ENCODE data around the gene CACFD1. TPM values are rescaled to one million over a fixed set of nuclear protein-coding genes. Genes with fewer than 3 reads are reported as not detected.
A peak's percentile ranks its signal among the peaks of the same experiment; 100 is the strongest.

CACFD1 gene
- 8.8 TPM for polyA plus RNA-seq (2013, experiment 1 of 2; ENCODE audit: insufficient read length)
- 12.9 TPM for polyA plus RNA-seq (2013, experiment 2 of 2; ENCODE audit: insufficient read length)

- peak; percentile 89 for DNase-seq
Measured at GRCh38 chr9:133459476-133460404, at the start of gene CACFD1. CACFD1 (plus strand) TSS chr9:133459978; CDS start chr9:133460067, 89 bp downstream.

- DNase-seq = no peak
Measured at GRCh38 chr9:133415170-133415569, 44.6 kb upstream of the CACFD1 start.

- peak; percentile 91 for DNase-seq
Measured at GRCh38 chr9:133417541-133418461, 42.0 kb upstream of the CACFD1 start, which contains the start of gene REXO4. REXO4 (minus strand) TSS chr9:133418010; CDS start chr9:133417844, 166 bp downstream.

- DNase-seq = no peak
Measured at GRCh38 chr9:133419005-133419404, 40.8 kb upstream of the CACFD1 start.

DNA sequence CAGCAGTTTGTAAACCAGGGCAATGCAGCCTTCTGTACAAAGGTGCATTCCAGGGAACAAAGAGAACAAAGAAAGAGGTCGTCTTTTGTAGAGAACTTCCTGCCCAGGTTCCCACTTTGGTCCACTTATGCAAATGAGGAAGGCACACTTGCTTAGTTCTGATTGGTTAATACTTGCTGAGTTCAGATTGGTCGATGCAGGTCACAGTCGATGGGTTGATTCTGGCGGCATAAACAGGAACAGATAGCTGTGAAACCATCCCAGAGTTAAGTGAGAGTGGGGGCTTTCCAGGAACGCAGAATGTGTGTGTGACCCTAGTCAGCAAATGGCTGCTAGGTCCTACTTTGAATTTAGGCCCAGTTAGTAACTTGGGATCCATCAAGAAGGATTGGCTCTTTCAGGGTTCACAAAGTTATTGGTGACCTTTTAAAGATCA is 39.4 kb upstream of the CACFD1 start:
- DNase-seq = no peak

DNA sequence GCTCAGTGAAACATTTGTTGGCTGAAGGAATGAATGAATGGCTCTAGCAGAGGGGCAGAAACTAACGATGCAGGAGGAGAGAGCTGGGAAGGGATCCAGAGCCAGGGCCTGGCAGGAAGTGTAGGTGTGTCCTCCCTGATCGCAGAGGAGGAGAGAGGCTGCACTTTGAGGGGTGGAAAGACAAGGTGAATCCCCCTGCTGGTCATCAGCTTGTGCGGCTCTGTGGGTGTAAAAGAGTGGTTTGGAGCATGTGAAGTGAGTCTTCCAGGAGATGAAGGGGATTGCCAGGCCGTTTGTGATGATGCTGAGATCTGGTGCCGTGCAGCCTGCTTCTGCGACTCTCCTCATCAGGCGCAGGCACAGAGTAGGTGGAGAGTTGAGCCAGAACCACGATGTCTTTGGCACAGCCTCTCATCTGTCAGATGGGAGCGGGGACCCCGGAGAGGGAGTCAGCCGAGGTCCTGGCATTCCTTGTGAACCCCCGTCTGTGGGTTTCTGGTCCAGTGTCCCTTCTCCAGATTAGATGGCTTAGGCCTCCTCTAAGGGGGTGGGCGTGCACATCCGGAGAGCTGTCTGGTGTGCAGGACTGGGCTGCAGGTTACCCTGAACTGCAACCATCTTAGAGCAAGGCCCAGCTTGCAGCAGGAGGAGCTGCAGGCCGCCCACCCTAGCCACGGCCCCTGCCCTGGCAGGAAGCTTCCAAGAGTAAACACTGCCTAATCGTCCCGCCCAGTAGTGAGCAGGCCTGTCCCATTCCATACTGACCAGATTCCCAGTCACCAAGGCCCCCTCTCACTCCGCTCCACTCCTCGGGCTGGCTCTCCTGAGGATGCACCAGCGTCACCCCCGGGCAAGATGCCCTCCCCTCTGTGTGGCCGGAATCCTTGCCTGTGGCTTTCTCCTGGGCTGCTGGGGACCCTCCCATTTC is 37.9 kb upstream of the CACFD1 start, which contains the start of gene ADAMTS13:
TSS of gene ADAMTS13 (plus strand) at position 753 of the 928 bp plus-strand sequence. CDS start at position 830, 77 bp downstream.
- no peak for DNase-seq

- DNase-seq = no peak
Measured at GRCh38 chr9:133423216-133423615, 36.6 kb upstream of the CACFD1 start.

DNA sequence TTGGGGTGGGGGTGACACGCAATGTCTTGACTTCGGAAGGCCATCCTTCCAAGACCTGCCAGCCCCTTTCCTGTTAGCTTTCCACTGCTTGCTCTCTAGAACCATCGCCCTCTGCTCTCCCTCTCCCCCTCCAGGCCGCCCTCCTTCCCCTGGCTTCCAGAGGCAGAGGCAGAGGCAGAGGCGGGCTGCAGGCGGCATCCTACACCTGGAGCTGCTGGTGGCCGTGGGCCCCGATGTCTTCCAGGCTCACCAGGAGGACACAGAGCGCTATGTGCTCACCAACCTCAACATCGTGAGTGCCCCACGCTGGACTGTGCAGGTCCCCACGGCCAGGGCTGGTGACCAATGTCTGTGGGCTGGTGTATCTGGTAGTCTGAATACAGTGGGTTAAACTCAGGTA is 35.6 kb upstream of the CACFD1 start:
- no peak for DNase-seq

GRCh38 chr9:133425049-133425632 is 34.6 kb upstream of the CACFD1 start:
- no peak for DNase-seq

DNA sequence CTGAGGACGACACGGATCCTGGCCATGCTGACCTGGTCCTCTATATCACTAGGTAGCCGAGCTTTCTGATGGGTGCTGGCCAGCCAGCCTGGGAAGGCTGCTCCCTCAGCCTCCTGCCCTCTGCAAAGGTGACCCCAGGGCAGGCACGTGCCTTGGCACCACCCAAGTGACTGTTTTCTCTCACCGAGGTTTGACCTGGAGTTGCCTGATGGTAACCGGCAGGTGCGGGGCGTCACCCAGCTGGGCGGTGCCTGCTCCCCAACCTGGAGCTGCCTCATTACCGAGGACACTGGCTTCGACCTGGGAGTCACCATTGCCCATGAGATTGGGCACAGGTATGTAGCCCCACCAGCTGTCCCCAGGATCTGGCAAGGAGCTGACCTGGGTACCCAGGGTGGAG is 33.8 kb upstream of the CACFD1 start:
- no peak for DNase-seq

- no peak for DNase-seq
Measured at GRCh38 chr9:133427658-133428348, 32.0 kb upstream of the CACFD1 start.

- no peak for DNase-seq
Measured at GRCh38 chr9:133428617-133429101, 31.1 kb upstream of the CACFD1 start.

GRCh38 chr9:133429214-133429613 is 30.6 kb upstream of the CACFD1 start:
- DNase-seq = no peak

GRCh38 chr9:133429641-133430161 is 30.1 kb upstream of the CACFD1 start:
- no peak for DNase-seq

DNA sequence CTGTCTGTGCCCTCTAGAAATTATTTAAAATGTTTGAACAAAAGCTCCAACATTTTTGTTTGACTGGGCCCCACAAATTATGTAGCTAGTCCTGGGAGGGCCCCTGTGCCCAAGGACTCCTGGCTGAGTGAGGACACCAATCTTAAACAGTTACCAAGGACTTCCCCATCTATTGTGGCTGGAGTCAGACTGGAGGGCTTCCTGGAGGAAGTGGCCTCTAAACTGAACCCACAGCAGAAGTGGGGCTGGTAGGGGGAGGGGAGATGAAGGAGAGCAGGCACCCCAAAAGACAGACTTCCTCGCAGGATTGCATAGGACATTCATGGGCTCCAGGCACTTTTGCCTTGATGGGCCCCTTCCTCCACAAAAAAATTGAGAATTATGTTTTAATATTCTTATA is 29.5 kb upstream of the CACFD1 start:
- DNase-seq = no peak

DNA sequence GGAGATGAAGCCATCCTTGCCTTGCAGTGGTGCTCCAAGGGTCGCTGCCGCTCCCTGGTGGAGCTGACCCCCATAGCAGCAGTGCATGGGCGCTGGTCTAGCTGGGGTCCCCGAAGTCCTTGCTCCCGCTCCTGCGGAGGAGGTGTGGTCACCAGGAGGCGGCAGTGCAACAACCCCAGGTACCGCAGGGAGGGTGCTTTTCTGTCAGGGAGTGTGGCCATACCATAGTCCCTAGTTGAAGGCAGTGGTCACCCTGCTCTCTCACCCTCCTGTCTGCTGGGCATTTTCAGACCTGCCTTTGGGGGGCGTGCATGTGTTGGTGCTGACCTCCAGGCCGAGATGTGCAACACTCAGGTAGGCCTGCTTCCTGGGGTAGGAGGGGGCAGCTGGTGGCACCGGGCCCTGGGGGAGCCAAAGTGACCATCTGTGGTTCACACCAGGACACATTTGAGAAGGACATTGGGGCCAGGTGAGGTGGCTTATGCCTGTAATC is 26.4 kb upstream of the CACFD1 start:
- DNase-seq = no peak

DNA sequence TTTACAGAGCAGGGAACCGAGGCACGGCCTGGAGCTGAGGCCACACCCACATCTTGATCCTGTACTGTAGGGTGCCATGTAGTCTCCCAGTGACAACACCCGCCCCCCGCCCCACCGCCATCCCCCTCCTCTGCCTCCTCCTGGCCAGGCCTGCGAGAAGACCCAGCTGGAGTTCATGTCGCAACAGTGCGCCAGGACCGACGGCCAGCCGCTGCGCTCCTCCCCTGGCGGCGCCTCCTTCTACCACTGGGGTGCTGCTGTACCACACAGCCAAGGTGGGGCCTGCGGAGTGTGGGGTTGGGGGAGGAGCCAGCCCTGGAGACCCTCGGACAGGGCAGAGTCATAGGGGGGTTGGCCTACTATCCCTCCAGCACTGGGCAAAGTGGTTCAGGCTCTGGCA is 23.1 kb upstream of the CACFD1 start:
- no peak for DNase-seq

DNA sequence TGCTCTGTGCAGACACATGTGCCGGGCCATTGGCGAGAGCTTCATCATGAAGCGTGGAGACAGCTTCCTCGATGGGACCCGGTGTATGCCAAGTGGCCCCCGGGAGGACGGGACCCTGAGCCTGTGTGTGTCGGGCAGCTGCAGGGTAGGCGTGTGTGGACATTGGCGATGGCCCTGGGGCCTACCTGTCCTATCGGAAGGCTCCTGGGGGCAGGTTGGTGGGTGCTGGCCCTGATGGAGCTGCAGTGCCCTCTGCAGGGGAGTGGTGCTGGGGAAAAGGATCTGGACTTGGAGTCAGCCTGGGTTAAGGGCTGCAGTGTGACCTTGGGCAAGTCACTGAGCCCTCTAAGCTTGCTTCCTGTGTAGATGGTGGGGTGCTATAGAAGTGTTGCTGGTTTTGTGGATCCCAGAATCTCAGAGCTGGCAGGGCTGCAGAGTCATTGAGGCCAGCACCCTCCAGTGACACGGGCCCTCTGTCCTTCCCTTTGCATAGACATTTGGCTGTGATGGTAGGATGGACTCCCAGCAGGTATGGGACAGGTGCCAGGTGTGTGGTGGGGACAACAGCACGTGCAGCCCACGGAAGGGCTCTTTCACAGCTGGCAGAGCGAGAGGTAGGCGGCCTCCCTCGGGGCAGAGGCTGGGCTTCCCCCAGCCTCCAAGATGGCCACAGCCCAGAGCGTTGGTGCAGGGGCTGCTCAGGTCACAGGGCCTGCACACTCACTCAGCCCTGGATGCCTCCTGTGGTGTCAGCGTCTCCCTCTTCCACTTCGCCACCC is 21.8 kb upstream of the CACFD1 start:
- no peak for DNase-seq

DNA sequence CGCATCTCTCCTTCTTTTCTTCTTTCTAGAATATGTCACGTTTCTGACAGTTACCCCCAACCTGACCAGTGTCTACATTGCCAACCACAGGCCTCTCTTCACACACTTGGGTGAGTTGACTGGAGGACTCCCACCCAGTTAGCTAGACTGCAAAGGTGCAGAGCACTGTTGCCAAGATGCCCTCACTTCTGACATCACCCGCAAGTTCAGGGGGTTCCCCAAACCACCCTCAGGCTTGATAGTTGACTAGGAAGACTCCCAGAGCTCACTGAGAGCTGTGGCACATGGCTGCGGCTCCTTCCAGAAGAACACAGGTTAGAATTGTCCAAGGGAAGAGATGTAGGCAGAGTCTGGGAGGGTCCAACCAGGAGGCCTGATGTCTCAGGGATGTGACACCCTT is 20.4 kb upstream of the CACFD1 start:
- no peak for DNase-seq

Measured in fibroblast of skin of back (primary cell).